Peyer's patch (tissue), 4 donors: ENCODE results near the gene LARP1B. TPM values are rescaled to one million over a fixed set of nuclear protein-coding genes. Genes with fewer than 3 reads are reported as not detected.
"Not testable (repeated sequence)": the region's sequence is repeated elsewhere in the genome, so short reads cannot be mapped to it uniquely, and the experiment has no call there.

Experiments used
- DNase-seq, 3 donors: peaks; one replicate each; pipeline ENCODE4 v3.0.0-alpha.2; 2017 to 2019
- H3K27ac ChIP-seq, 4 donors: fragments of 200-600 bp; sonication (generic); one replicate each; pipeline ENCODE4 v1.5.1; 2016 to 2019
- H3K27me3 ChIP-seq, 2 donors: fragments of 200-600 bp; sonication (generic); one replicate each; pipeline ENCODE4 v1.5.1; 2019
- H3K36me3 ChIP-seq, 3 donors: fragments of 200-600 bp; sonication (generic); one replicate each; pipeline ENCODE4 v1.5.1; 2016 to 2019
- H3K4me1 ChIP-seq, 4 donors: fragments of 200-600 bp; sonication (generic); one replicate each; pipeline ENCODE4 v1.5.1; 2016 to 2019
- H3K4me3 ChIP-seq, 4 donors: fragments of 200-600 bp; sonication (generic); 1 replicate in 3 of 4; 2 replicates in 1 of 4; pipeline ENCODE4 v1.5.1; 2016 to 2019; ENCODE audit warnings: mild to moderate bottlenecking in 1 of 4
- H3K9me3 ChIP-seq, 4 donors: fragments of 200-600 bp; sonication (generic); one replicate each; pipeline ENCODE4 v1.5.1; 2016 to 2019; ENCODE audit warnings: mild to moderate bottlenecking in 1 of 4
- CTCF ChIP-seq, 6 experiments: fragments of 450-650 bp in 4 of 6; fragments of 200-600 bp in 2 of 6; sonication (generic) in 1 of 6; IDR thresholded peaks; one replicate each; pipeline ENCODE4 v1.5.1; 2017 to 2019; ENCODE audit warnings: antibody characterized with exemption in 6 of 6, mild to moderate bottlenecking in 3 of 6, moderate library complexity in 1 of 6
- POLR2A ChIP-seq, 2 donors: fragments of 450-650 bp; IDR thresholded peaks; one replicate each; pipeline ENCODE4 v1.5.1; 2017; ENCODE audit warnings: antibody characterized with exemption in 2 of 2, mild to moderate bottlenecking in 2 of 2, moderate library complexity in 2 of 2
- total RNA-seq, 4 donors: library from RNA; depleted of rRNA; stranded (reverse); fragments of >200 nt; gene quantifications; one replicate each; pipeline ENCODE4 v1.1.0, GENCODE V29; 2016

The LARP1B gene
- total RNA-seq, 4 donors from 2014 or later = 36.3 to 61.9 (median 49.2) TPM

- H3K4me1 ChIP-seq = no peaks in the 10 kb centered on the region
- H3K4me3 ChIP-seq = no peak overlapping the region
- no peaks in the 10 kb centered on the region for H3K27me3 ChIP-seq
- no peaks in the 10 kb centered on the region for H3K36me3 ChIP-seq
- DNase-seq = no peak
- TF ChIP-seq CTCF (IDR thresholded peaks at IDR 0.05) = no peak
- TF ChIP-seq POLR2A (IDR thresholded peaks at IDR 0.05) = no peak
- no peak overlapping the region for H3K27ac ChIP-seq
- no peaks in the 10 kb centered on the region for H3K9me3 ChIP-seq
Measured at GRCh38 chr4:128234836-128235235, 173.7 kb downstream of the LARP1B start.

GRCh38 chr4:128241019-128241418 is 179.9 kb downstream of the LARP1B start:
- no peak overlapping the region for H3K4me3 ChIP-seq
- no peaks in the 10 kb centered on the region for H3K4me1 ChIP-seq
- H3K27ac ChIP-seq = no peak overlapping the region
- H3K9me3 ChIP-seq = no peaks in the 10 kb centered on the region
- DNase-seq = no peak
- H3K36me3 ChIP-seq = no peaks in the 10 kb centered on the region
- no peaks in the 10 kb centered on the region for H3K27me3 ChIP-seq
- no peak for TF ChIP-seq POLR2A (IDR thresholded peaks at IDR 0.05)
- no peak for TF ChIP-seq CTCF (IDR thresholded peaks at IDR 0.05)

- Histone ChIP-seq H3K36me3 (no peaks in the 10 kb centered on the region), H3K4me3 (no peak overlapping the region), H3K4me1 (no peaks in the 10 kb centered on the region), H3K27me3 (no peaks in the 10 kb centered on the region), H3K27ac (no peak overlapping the region), H3K9me3 (no peaks in the 10 kb centered on the region)
- TF ChIP-seq POLR2A (IDR thresholded peaks at IDR 0.05) (no peak), CTCF (IDR thresholded peaks at IDR 0.05) (no peak)
- no peak for DNase-seq
Measured at GRCh38 chr4:128241425-128241913, 180.4 kb downstream of the LARP1B start.

- Histone ChIP-seq H3K4me3 (no peak overlapping the region), H3K27ac (no peak overlapping the region), H3K4me1 (no peaks in the 10 kb centered on the region), H3K27me3 (no peaks in the 10 kb centered on the region), H3K9me3 (no peaks in the 10 kb centered on the region), H3K36me3 (no peaks in the 10 kb centered on the region)
- no peak for DNase-seq
- TF ChIP-seq POLR2A (IDR thresholded peaks at IDR 0.05) = no peak
- no peak for TF ChIP-seq CTCF (IDR thresholded peaks at IDR 0.05)
Measured at GRCh38 chr4:128241981-128242380, 180.9 kb downstream of the LARP1B start.

GRCh38 chr4:128242601-128243000 is 181.5 kb downstream of the LARP1B start:
- DNase-seq = no peak
- H3K27ac ChIP-seq = no peak overlapping the region
- no peak for TF ChIP-seq POLR2A (IDR thresholded peaks at IDR 0.05)
- TF ChIP-seq CTCF (IDR thresholded peaks at IDR 0.05) = no peak
- no peaks in the 10 kb centered on the region for H3K9me3 ChIP-seq
- no peaks in the 10 kb centered on the region for H3K36me3 ChIP-seq
- no peaks in the 10 kb centered on the region for H3K27me3 ChIP-seq
- H3K4me1 ChIP-seq = no peaks in the 10 kb centered on the region
- H3K4me3 ChIP-seq = no peak overlapping the region

- no peak for DNase-seq
- TF ChIP-seq CTCF (IDR thresholded peaks at IDR 0.05) (no peak), POLR2A (IDR thresholded peaks at IDR 0.05) (no peak)
- no peaks in the 10 kb centered on the region for H3K36me3 ChIP-seq
Measured at GRCh38 chr4:128244379-128244778, 183.3 kb downstream of the LARP1B start.

GRCh38 chr4:128245391-128245790 is 184.3 kb downstream of the LARP1B start:
- not testable (repeated sequence) for H3K4me3 ChIP-seq, H3K4me1 ChIP-seq, H3K9me3 ChIP-seq, H3K27me3 ChIP-seq, H3K36me3 ChIP-seq, H3K27ac ChIP-seq, DNase-seq

More at GRCh38 chr4:128244379-128244778, 183.3 kb downstream of the LARP1B start:
- Histone ChIP-seq H3K4me3 (no peak overlapping the region), H3K4me1 (no peaks in the 10 kb centered on the region), H3K9me3 (no peaks in the 10 kb centered on the region), H3K27ac (no peak overlapping the region), H3K27me3 (no peaks in the 10 kb centered on the region)
